ENCODE data around the gene UNC119. TPM values are rescaled to one million over a fixed set of nuclear protein-coding genes. Genes with fewer than 3 reads are reported as not detected.

The UNC119 gene
- 19.6 and 21.6 TPM in 2 replicates for total RNA-seq

GRCh38 chr17:28552176-28552999, at the start of gene UNC119:
UNC119 (minus strand) TSS chr17:28552624; CDS start chr17:28552557, 67 bp downstream.
- DNase-seq (ENCODE audit: low read depth) = peak; percentile 62
- no peak for TF ChIP-seq CTCF (IDR thresholded peaks at IDR 0.05; ENCODE audit: insufficient read depth, low read depth, low read length)
- peak within 1 kb of the TSS; percentile 79 for H3K4me3 ChIP-seq (ENCODE audit: low read depth, low read length)

GRCh38 chr17:28599311-28600184, 47.1 kb upstream of the UNC119 start:
- peak; percentile 89 for DNase-seq (ENCODE audit: low read depth)
- TF ChIP-seq CTCF (IDR thresholded peaks at IDR 0.05; ENCODE audit: insufficient read depth, low read depth, low read length) = no peak
- peak overlapping the region; percentile 79 for H3K4me3 ChIP-seq (ENCODE audit: low read depth, low read length)

GRCh38 chr17:28598799-28599310, 46.4 kb upstream of the UNC119 start, which contains the start of gene SPAG5:
SPAG5 (minus strand) TSS chr17:28599025; CDS start chr17:28598946, 79 bp downstream.
- no peak for TF ChIP-seq CTCF (IDR thresholded peaks at IDR 0.05; ENCODE audit: insufficient read depth, low read depth, low read length)
- peak; percentile 92 for DNase-seq (ENCODE audit: low read depth)
- peak within 1 kb of the TSS; percentile 79 for H3K4me3 ChIP-seq (ENCODE audit: low read depth, low read length)

- TF ChIP-seq CTCF (IDR thresholded peaks at IDR 0.05; ENCODE audit: insufficient read depth, low read depth, low read length) = no peak
- DNase-seq (ENCODE audit: low read depth) = no peak
- H3K4me3 ChIP-seq (ENCODE audit: low read depth, low read length) = peak overlapping the region; percentile 79
Measured at GRCh38 chr17:28598389-28598788, 46.0 kb upstream of the UNC119 start.

GRCh38 chr17:28597606-28598383, 45.4 kb upstream of the UNC119 start:
- peak overlapping the region; percentile 79 for H3K4me3 ChIP-seq (ENCODE audit: low read depth, low read length)
- no peak for TF ChIP-seq CTCF (IDR thresholded peaks at IDR 0.05; ENCODE audit: insufficient read depth, low read depth, low read length)
- no peak for DNase-seq (ENCODE audit: low read depth)

GRCh38 chr17:28592260-28592659, 39.8 kb upstream of the UNC119 start:
- TF ChIP-seq CTCF (IDR thresholded peaks at IDR 0.05; ENCODE audit: insufficient read depth, low read depth, low read length) = no peak
- no peak for DNase-seq (ENCODE audit: low read depth)
- no peak overlapping the region for H3K4me3 ChIP-seq (ENCODE audit: low read depth, low read length)

All from fibroblast of villous mesenchyme (primary cell).